ENCODE measurements around the gene SLC12A3. TPM values are rescaled to one million over a fixed set of nuclear protein-coding genes. Genes with fewer than 3 reads are reported as not detected.

Gene SLC12A3
- total RNA-seq, 3 donors from 2014 or later (not counting 1 experiment from before 2014, with no cell fraction given) = not detected

DNA sequence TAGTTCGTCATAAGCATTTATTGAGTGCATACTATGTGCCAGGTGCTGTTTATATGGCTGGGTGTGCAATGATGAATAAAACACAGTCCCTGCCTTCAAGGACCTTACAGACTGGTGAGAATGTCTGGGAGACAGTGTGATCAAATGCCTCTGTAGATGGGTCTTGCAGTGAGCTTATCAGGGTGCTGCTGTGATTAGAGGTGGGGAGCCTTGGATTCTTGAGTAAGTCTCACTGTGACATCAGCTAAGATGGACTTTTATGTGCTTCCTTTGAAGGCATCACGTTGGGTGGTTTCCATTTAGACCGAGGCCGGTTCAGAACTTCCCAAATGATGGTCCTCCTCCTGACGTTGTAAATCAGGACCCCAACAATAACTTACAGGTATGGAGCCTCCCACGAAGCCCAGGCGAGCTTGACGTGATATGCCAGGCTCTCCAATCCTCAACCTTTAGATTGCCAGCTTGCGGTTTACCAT is 76.9 kb downstream of the SLC12A3 start:
- Mint-ChIP-seq H3K27ac (no peak overlapping the region), H3K4me1 (peaks cover 17 to 25% of the 10 kb centered on the region in 2 donors), H3K4me3 (no peak overlapping the region), H3K36me3 (peaks cover 14% of the 10 kb centered on the region), H3K27me3 (ENCODE audit: low read depth in 2 of 2) (no peaks in the 10 kb centered on the region), H3K9me3 (no peaks in the 10 kb centered on the region)
- ATAC-seq (no peak), DNase-seq (no peak)
- TF ChIP-seq, protein P1, sequence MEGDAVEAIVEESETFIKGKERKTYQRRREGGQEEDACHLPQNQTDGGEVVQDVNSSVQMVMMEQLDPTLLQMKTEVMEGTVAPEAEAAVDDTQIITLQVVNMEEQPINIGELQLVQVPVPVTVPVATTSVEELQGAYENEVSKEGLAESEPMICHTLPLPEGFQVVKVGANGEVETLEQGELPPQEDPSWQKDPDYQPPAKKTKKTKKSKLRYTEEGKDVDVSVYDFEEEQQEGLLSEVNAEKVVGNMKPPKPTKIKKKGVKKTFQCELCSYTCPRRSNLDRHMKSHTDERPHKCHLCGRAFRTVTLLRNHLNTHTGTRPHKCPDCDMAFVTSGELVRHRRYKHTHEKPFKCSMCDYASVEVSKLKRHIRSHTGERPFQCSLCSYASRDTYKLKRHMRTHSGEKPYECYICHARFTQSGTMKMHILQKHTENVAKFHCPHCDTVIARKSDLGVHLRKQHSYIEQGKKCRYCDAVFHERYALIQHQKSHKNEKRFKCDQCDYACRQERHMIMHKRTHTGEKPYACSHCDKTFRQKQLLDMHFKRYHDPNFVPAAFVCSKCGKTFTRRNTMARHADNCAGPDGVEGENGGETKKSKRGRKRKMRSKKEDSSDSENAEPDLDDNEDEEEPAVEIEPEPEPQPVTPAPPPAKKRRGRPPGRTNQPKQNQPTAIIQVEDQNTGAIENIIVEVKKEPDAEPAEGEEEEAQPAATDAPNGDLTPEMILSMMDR (IDR thresholded peaks at IDR 0.05) = no peak
- 77% methylated on average over 9 of the region's 9 CpGs for WGBS (ENCODE audit: insufficient coverage)
- Histone ChIP-seq H3K9me3 (ENCODE audit: control insufficient read depth, insufficient read depth, low read length) (no peaks in the 10 kb centered on the region), H3K4me1 (ENCODE audit: control insufficient read depth, insufficient read depth, low read length) (peaks cover 5% of the 10 kb centered on the region), H3K4me3 (ENCODE audit: low read length) (no peak overlapping the region), H3K27ac (ENCODE audit: low read length) (no peak overlapping the region), H3K27me3 (ENCODE audit: control insufficient read depth, insufficient read depth, low read length) (no peaks in the 10 kb centered on the region), H3K36me3 (ENCODE audit: control insufficient read depth, insufficient read depth, low read length) (peaks cover 90% of the 10 kb centered on the region)
- intact Hi-C loops (cut with micrococcal nuclease) = no loop called here

- no peaks in the 10 kb centered on the region for H3K36me3 Mint-ChIP-seq
Measured at GRCh38 chr16:56943761-56944375, 78.9 kb downstream of the SLC12A3 start.

GRCh38 chr16:56944954-56945839 is 80.2 kb downstream of the SLC12A3 start:
- H3K4me1 Mint-ChIP-seq = peaks cover 0 to 9% of the 10 kb centered on the region in 2 donors
- DNase-seq (no peak), ATAC-seq (peak in 1 of 3 donors; percentile 6)
- no peaks in the 10 kb centered on the region for H3K27me3 ChIP-seq (ENCODE audit: control insufficient read depth, insufficient read depth, low read length)
- peaks cover 1% of the 10 kb centered on the region for H3K4me1 ChIP-seq (ENCODE audit: control insufficient read depth, insufficient read depth, low read length)
- H3K9me3 ChIP-seq (ENCODE audit: control insufficient read depth, insufficient read depth, low read length) = no peaks in the 10 kb centered on the region
- peak overlapping the region in 1 of 2 donors; percentile 43 for H3K27ac Mint-ChIP-seq
- H3K4me3 ChIP-seq (ENCODE audit: low read length) = no peak overlapping the region
- H3K27me3 Mint-ChIP-seq (ENCODE audit: low read depth in 2 of 2) = no peaks in the 10 kb centered on the region
- H3K9me3 Mint-ChIP-seq = no peaks in the 10 kb centered on the region
- no peak overlapping the region for H3K4me3 Mint-ChIP-seq
- intact Hi-C loops (cut with micrococcal nuclease) = no loop called here
- 73% methylated on average over 2 of the region's 2 CpGs for WGBS (ENCODE audit: insufficient coverage)
- H3K36me3 ChIP-seq (ENCODE audit: control insufficient read depth, insufficient read depth, low read length) = peaks cover 67% of the 10 kb centered on the region
- no peaks in the 10 kb centered on the region for H3K36me3 Mint-ChIP-seq
- TF ChIP-seq, protein P1 (IDR thresholded peaks at IDR 0.05) = no peak
- no peak overlapping the region for H3K27ac ChIP-seq (ENCODE audit: low read length)

More at GRCh38 chr16:56943761-56944375, 78.9 kb downstream of the SLC12A3 start:
- Mint-ChIP-seq H3K4me3 (no peak overlapping the region), H3K9me3 (no peaks in the 10 kb centered on the region), H3K27me3 (ENCODE audit: low read depth in 2 of 2) (no peaks in the 10 kb centered on the region), H3K4me1 (peaks cover 6 to 14% of the 10 kb centered on the region in 2 donors), H3K27ac (no peak overlapping the region)
- Histone ChIP-seq H3K4me1 (ENCODE audit: control insufficient read depth, insufficient read depth, low read length) (no peaks in the 10 kb centered on the region), H3K36me3 (ENCODE audit: control insufficient read depth, insufficient read depth, low read length) (peaks cover 80% of the 10 kb centered on the region), H3K4me3 (ENCODE audit: low read length) (no peak overlapping the region), H3K27me3 (ENCODE audit: control insufficient read depth, insufficient read depth, low read length) (no peaks in the 10 kb centered on the region), H3K9me3 (ENCODE audit: control insufficient read depth, insufficient read depth, low read length) (no peaks in the 10 kb centered on the region), H3K27ac (ENCODE audit: low read length) (no peak overlapping the region)
- intact Hi-C loops (cut with micrococcal nuclease) = no loop called here
- 73% methylated on average over 6 of the region's 6 CpGs for WGBS (ENCODE audit: insufficient coverage)
- DNase-seq (no peak), ATAC-seq (no peak)
- TF ChIP-seq, protein P1 (IDR thresholded peaks at IDR 0.05) = no peak

Data from natural killer cell (primary cell).